ENCODE measurements around the gene KCNK4.

- peak in 3 of 7 experiments; percentile 22 to 29 (median 25) for TF ChIP-seq CTCF (IDR thresholded peaks at IDR 0.05)
- peak in 2 of 3 donors; percentile 52 to 66 for TF ChIP-seq POLR2A (IDR thresholded peaks at IDR 0.05)
These were observed 21.4 kb upstream of the KCNK4 start for GRCh38 chr11:64269540-64270220.
